Measurements from ENCODE around the gene FGGY.
"Not testable (repeated sequence)": the region's sequence is repeated elsewhere in the genome, so short reads cannot be mapped to it uniquely, and the experiment has no call there.

Gene FGGY

GRCh38 chr1:59522925-59523505, 226.1 kb downstream of the FGGY start:
- no peak for DNase-seq

DNA sequence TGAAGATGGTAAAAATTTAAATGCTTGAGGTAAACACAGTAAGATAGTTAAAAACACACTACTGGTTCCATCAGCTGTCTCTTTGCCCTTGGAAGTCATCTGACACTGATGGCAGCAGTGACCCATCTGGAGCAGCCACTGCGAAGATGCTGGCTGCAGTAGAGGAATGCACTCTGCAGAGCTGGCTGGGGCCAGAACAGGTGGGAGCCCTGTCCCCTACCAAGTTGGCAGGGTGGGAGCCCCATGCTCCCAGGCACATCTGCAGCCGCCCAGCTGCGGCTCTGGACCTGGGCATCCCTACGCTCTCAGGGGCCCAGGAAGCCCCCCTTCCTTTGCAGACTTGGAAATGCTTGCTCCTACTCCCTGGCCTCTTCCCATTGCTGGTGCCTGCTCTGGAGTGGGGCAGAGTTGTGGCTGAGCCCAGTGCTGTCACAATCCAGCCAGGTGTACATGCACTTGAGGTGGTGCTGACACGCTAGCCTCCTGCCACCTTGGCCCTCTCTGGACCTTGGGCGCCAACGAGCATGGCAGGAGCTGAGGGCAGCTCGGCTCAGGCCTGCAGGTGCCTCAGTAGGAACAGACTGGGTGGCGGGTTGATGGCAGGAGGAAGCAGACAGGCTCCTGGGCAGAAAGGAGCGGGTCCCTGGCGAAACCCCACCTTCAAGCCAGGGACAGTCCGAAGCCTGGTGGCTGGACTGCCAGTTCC, 227.0 kb downstream of the FGGY start:
- no peak for DNase-seq

- DNase-seq = no peak
Measured at GRCh38 chr1:59526240-59526639, 229.3 kb downstream of the FGGY start.

DNA sequence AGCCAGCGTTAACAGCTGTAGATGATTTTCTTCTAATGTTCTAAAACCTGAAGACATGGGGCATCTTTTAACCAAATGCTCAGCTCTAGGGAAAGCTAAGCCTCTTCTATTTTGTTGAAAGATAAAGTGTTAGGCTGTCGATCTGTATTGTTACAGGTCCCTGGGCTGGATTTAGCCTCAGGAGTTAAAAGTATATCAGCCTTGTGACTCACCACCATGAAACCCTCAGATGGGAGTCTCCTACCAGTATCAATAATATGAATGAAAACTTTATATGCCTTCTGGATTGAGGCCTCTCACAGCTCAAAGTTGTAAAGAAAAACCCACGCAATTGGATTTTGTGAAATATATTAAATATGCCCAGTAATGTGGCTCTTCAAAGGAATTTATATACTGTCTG, 231.6 kb downstream of the FGGY start:
- no peak for DNase-seq

DNA sequence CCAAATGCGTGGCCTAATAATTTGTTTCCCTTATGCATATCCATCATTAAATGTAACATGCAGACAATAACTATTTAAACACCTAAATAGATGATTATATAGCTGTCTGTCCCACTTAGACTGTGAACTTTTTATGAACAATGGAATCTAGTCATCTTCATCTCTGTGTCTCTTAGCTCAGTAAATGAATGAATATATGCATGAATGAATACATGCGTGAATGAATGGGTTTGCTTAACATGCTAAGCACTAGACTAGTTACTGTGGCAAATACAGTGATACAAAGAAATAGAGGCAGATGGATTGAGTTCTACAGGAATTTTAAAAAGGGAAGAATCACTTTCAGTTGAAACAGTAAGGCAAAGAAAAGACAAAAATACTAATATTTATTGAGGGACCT, 232.0 kb downstream of the FGGY start:
- no peak for DNase-seq

GRCh38 chr1:59530119-59530518, 233.2 kb downstream of the FGGY start:
- DNase-seq = no peak

GRCh38 chr1:59532102-59532501, 235.2 kb downstream of the FGGY start:
- DNase-seq = no peak

GRCh38 chr1:59538476-59538875, 241.6 kb downstream of the FGGY start:
- not testable (repeated sequence) for DNase-seq

DNA sequence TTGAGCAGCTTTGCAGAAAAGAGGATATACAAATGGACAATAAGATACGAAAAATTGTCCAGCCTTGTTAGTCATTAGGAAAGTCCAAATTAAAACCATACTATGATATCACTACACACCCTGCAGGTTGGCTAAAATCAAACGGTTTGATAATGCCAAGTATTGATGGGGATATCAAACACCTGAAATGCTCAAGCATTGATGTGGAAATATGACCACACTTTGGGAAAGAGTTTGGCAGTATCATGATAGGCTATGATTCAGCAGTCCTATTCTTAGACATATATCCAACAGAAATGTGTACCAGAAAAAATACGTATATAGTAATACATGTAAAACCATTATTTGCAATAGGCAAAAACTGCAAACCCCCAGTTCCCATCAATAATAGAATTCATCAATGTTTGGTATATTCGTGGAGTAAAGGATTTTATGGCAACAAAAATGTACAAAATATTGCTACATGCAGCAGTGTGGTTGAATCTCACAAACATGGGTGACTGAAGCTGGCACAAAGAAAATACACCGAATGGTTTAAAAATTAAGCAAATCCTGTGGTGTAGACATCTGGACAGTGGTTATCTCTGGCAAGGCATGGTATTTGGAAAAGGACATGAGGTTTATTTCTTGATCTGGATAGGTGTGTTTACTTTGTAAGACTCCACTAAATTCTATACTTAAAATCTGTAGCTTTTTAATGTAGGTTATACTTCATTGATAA, 243.2 kb downstream of the FGGY start:
- DNase-seq = no peak

GRCh38 chr1:59541161-59541560, 244.3 kb downstream of the FGGY start:
- peak; percentile 44 to 60 for DNase-seq

DNA sequence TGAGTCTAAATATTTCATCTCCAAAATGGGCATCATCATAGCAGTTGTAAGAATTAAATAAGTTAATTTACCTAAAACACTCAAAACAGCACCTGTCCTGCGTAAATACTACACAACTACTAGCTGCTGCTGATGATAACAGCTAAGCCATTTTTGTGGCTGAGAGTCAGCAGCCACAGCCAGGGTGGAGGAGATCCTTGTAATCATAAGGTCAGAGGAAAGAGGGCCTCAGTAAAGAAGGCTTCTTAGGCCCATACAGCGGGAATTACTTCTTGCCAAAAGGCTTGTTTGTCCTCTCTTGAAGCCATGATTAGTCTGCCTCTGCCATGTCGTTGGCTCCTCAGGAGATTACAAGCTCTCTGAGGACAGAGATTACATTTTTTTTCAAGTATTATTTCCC, 245.0 kb downstream of the FGGY start:
- no peak for DNase-seq

DNA sequence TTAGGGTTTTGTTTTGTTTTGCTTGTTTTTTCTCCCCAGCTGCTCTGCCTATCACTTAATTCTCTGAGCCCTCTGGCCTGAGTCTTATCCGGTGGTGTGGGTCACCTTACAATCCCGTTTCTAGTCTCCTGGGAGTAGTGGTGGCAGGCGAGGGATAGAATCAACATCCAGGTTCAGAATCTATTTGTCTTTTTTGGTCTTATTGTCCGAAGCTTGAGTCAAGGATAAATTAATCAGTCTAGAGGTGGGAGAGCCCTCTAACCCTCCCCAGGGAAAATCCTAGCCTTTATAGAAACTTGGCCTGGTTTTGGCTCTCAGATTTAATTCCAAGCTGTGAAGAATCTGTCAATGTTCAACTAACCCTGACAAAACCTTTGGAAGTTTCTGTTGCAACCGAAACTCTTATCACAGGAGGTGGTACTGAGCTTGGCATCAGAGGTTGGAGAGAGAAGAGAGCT, 246.3 kb downstream of the FGGY start:
- no peak for DNase-seq

DNA sequence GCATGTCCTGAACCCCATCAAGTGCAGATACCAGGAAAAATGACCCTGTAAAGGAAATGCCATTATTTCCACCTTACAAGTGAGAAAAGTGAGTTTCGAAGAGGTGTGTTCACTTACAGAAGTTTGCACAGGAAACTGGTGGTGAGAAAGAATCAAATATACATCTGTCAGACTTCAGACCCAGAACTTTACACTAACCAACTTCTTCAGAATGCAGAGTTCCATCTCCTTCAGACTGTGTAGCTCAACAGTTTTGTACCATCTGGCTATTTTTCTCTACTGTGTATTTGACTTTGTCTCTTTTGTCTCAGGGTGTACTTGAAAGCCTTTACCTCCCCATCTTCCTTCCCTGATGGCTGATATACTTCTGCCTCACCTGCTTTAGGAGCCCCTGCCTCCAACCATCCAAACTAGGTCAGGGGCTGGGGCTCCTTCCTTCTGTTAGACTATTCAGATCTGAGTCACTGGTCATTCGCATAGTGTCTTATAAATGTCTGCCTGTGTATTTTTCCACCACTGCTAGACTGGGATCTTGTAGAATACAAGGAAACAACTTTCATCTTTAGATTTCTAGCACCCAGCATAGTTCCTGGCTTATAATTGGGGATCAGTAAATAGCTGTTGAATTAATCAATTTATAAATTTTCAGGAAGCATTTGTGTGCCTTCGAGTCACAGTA, 247.9 kb downstream of the FGGY start:
- DNase-seq = no peak

GRCh38 chr1:59545830-59546229, 248.9 kb downstream of the FGGY start:
- DNase-seq = no peak

DNA sequence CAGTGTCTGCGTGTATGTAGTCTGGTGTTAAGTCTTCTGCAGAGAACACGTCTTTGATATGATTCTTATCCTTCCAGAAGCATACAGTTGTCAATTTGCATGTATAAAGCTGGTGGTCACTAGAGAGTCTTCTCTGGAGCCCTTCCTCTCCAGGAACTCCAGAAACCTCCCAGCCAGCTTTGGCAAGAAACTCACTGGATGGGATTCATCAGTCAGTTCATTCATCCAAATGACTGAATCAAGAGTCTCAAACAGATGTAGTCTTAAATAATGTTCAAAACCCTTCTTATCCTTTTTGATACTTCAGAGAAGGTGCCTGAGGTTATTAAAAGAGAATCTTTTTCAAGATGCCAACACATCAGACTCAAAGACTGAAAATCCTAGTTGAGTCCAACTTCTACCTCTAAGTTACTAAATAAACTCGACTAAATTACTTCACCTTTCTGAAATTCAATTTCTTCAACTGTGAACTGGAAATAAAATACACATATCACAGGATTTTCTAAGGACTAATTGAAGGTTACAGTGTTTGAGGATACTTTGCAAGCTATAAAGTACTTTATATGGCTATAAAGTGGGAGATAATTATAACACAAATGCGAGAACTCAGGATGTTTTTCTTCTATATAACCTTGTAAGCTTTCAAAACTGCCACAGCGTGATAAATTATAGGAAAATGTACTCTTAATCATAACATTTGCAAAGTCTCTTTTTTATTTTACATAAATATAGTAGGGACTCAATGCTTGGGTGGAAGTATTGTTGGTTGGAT, 252.4 kb downstream of the FGGY start:
- no peak for DNase-seq

DNA sequence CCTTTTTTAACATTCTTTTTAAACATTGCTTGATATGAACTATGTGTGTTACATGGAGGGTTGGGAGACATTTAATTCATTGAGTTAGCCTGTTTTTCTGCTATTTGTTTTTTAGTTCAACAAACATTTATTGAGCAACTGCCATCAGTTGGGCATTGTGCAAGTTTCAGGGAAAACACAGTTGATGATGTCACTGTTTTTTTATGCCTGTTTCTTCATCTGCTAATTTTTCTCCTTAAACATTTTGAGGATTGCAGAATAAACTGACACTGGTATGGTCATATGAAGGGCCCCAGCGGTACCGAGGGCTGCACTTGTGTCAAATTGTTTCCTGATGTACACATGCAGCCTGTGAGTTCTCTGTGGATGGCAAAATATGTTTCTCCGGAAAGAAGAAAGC, 253.0 kb downstream of the FGGY start:
- no peak for DNase-seq

DNA sequence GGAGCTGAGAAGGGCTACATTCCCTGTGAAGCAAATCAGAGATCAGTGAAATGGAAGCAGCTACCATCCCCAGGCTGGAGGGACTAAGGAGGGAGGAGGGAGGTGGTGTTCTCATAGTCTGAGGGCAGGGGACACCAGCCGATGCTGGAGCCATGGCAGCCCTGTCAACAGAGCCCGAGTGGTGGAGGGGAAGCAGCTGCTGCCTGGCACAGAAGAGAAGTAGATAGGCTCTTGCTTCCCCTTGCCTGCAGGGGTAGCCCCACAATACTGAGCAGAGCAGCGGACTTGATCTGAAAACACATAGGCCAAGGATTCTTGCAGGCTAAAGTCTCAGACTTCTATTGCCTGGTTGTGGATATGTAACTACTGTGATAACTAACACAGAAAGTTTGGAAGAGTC, 255.1 kb downstream of the FGGY start:
- DNase-seq = no peak

- no peak for DNase-seq
Measured at GRCh38 chr1:59553371-59553770, 256.5 kb downstream of the FGGY start.

- no peak for DNase-seq
Measured at GRCh38 chr1:59554011-59554663, 257.2 kb downstream of the FGGY start.

- no peak for DNase-seq
Measured at GRCh38 chr1:59554752-59555151, 257.9 kb downstream of the FGGY start.

DNA sequence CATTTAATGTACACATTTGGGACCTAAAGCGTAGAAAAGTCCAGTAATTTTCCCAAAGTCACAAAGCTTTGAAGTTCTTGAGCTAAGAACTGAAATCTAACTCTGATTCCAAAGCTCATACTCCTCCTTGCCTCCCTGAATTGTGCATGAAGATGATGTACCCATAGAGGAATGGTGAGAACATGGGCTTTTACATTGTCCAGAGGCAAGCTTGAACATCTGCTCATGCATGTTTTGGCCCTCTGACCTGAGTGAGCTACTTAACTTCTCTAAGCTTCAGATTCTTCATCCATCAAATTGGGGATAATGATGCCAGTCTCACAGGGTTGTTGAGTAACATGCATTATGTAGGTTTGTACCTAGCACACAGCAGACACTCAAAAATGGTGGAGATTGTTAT, 259.5 kb downstream of the FGGY start:
- no peak for DNase-seq
